Measurements from ENCODE around the gene POLR2C.

Gene POLR2C

GRCh38 chr16:57477531-57478202 is 15.2 kb downstream of the POLR2C start:
- no peak for TF ChIP-seq CTCF (conservative IDR thresholded peaks at IDR 0.05; ENCODE audit: low read depth)
- CTCF ChIA-PET = no interaction called here
- no peak for DNase-seq (ENCODE audit: low spot score)
- H3K27ac ChIP-seq = no peak overlapping the region
- POLR2A ChIA-PET (ENCODE audit: low non-redundant PET) = no interaction called here

GRCh38 chr16:57478396-57479204 is 16.1 kb downstream of the POLR2C start:
- H3K27ac ChIP-seq = no peak overlapping the region
- POLR2A ChIA-PET (ENCODE audit: low non-redundant PET) = interaction anchor here (0.6 kb wide), 1 partner anchor 141 kb away, joined by 5 read pairs; no protein-coding TSS in a partner anchor
- DNase-seq (ENCODE audit: low spot score) = no peak
- CTCF ChIA-PET = interaction anchor here (0.7 kb wide), 1 partner anchor 121 kb away, joined by 4 read pairs; no protein-coding TSS in a partner anchor
- TF ChIP-seq CTCF (conservative IDR thresholded peaks at IDR 0.05; ENCODE audit: low read depth) = no peak

- CTCF ChIA-PET = interaction anchor here (0.7 kb wide), 1 partner anchor 120 kb away, joined by 4 read pairs; no protein-coding TSS in a partner anchor
- no peak for TF ChIP-seq CTCF (conservative IDR thresholded peaks at IDR 0.05; ENCODE audit: low read depth)
- H3K27ac ChIP-seq = no peak overlapping the region
- POLR2A ChIA-PET (ENCODE audit: low non-redundant PET) = interaction anchor here (0.6 kb wide), 1 partner anchor 140 kb away, joined by 5 read pairs; no protein-coding TSS in a partner anchor
- DNase-seq (ENCODE audit: low spot score) = no peak
These were observed 16.9 kb downstream of the POLR2C start for GRCh38 chr16:57479205-57479975.

GRCh38 chr16:57479976-57480753 is 17.7 kb downstream of the POLR2C start:
- DNase-seq (ENCODE audit: low spot score) = no peak
- ChIA-PET POLR2A (ENCODE audit: low non-redundant PET) (no interaction called here), CTCF (interaction anchor here (0.5 to 1.3 kb wide), 2 partner anchors 18 to 569 kb away, joined by 3 to 4 read pairs; partner anchors contain the start of gene POLR2C)
- no peak for TF ChIP-seq CTCF (conservative IDR thresholded peaks at IDR 0.05; ENCODE audit: low read depth)
- no peak overlapping the region for H3K27ac ChIP-seq

- DNase-seq (ENCODE audit: low spot score) = no peak
- no peak for TF ChIP-seq CTCF (conservative IDR thresholded peaks at IDR 0.05; ENCODE audit: low read depth)
- CTCF ChIA-PET = interaction anchor here (0.5 to 1.3 kb wide), 2 partner anchors 18 to 569 kb away, joined by 3 to 4 read pairs; partner anchors contain the start of gene POLR2C
- H3K27ac ChIP-seq = no peak overlapping the region
- POLR2A ChIA-PET (ENCODE audit: low non-redundant PET) = no interaction called here
These were observed 18.3 kb downstream of the POLR2C start for GRCh38 chr16:57480754-57481230.

Data from RWPE1 (cell line).